ENCODE results near the gene EXD3.

Gene EXD3

DNA sequence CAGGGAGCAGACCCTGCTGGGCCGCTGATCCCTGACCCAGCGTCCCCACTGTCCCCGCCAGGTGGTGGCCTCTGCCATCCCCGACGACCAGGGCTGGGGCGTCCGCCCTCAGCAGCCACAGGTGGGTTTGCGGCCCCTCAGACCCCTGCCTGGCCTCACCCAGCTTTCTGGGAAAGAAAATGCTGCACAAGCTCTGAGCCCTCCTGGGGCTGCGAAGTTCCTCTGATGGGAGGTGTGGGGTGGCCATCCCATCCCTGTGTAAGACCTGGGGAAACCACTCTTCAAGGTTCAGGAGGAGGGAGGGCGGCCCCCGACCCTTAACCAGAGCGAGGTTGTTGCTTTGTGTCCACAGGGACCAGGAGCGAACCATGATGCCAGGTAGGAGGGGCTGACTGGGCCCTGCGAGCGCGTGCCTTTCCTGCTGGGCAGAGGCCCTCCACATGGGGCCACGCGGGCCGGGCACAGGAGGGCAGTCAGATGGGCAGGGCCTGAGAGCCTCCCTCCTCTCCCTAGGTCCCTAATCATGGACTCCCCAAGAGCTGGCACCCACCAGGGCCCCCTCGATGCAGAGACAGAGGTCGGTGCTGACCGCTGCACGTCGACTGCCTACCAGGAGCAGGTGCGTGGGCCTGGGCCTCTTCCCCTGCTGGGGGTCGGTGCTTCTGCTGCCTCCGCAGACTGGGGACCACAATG, 7.9 kb upstream of the EXD3 start:
- H3K27ac ChIP-seq = no peak overlapping the region
- no peaks in the 10 kb centered on the region for H3K36me3 ChIP-seq
- H3K27me3 ChIP-seq = peaks cover 11% of the 10 kb centered on the region
- H3K4me3 ChIP-seq (ENCODE audit: low read depth in 1 of 2, low read length in 1 of 2) = no peak overlapping the region
- no peak for TF ChIP-seq CTCF (IDR thresholded peaks at IDR 0.05)
- no peaks in the 10 kb centered on the region for H3K9me3 ChIP-seq
- H3K4me1 ChIP-seq (ENCODE audit: control insufficient read depth in 1 of 2, insufficient read depth in 1 of 2, low read depth in 1 of 2, low read length in 1 of 2) = no peaks in the 10 kb centered on the region

GRCh38 chr9:137429974-137430722, 7.2 kb upstream of the EXD3 start:
- H3K4me1 ChIP-seq (ENCODE audit: control insufficient read depth in 1 of 2, insufficient read depth in 1 of 2, low read depth in 1 of 2, low read length in 1 of 2) = no peaks in the 10 kb centered on the region
- no peaks in the 10 kb centered on the region for H3K36me3 ChIP-seq
- no peaks in the 10 kb centered on the region for H3K9me3 ChIP-seq
- no peak overlapping the region for H3K27ac ChIP-seq
- no peak overlapping the region for H3K4me3 ChIP-seq (ENCODE audit: low read depth in 1 of 2, low read length in 1 of 2)
- peaks cover 8% of the 10 kb centered on the region for H3K27me3 ChIP-seq
- no peak for TF ChIP-seq CTCF (IDR thresholded peaks at IDR 0.05)

- Histone ChIP-seq H3K4me3 (ENCODE audit: low read depth in 1 of 2, low read length in 1 of 2) (no peak overlapping the region), H3K27me3 (peaks cover 2% of the 10 kb centered on the region), H3K27ac (no peak overlapping the region), H3K4me1 (ENCODE audit: control insufficient read depth in 1 of 2, insufficient read depth in 1 of 2, low read depth in 1 of 2, low read length in 1 of 2) (no peaks in the 10 kb centered on the region), H3K36me3 (no peaks in the 10 kb centered on the region), H3K9me3 (no peaks in the 10 kb centered on the region)
- TF ChIP-seq CTCF (IDR thresholded peaks at IDR 0.05) = no peak
Observed at GRCh38 chr9:137429546-137429890, 6.6 kb upstream of the EXD3 start.

GRCh38 chr9:137428841-137429545, 6.0 kb upstream of the EXD3 start:
- H3K27me3 ChIP-seq = peaks cover 2% of the 10 kb centered on the region
- TF ChIP-seq CTCF (IDR thresholded peaks at IDR 0.05) = no peak
- no peak overlapping the region for H3K4me3 ChIP-seq (ENCODE audit: low read depth in 1 of 2, low read length in 1 of 2)
- no peak overlapping the region for H3K27ac ChIP-seq
- H3K9me3 ChIP-seq = no peaks in the 10 kb centered on the region
- H3K4me1 ChIP-seq (ENCODE audit: control insufficient read depth in 1 of 2, insufficient read depth in 1 of 2, low read depth in 1 of 2, low read length in 1 of 2) = no peaks in the 10 kb centered on the region
- H3K36me3 ChIP-seq = no peaks in the 10 kb centered on the region

- no peak for TF ChIP-seq CTCF (IDR thresholded peaks at IDR 0.05)
- H3K4me3 ChIP-seq (ENCODE audit: low read depth in 1 of 2, low read length in 1 of 2) = no peak overlapping the region
- H3K27me3 ChIP-seq = peaks cover 9% of the 10 kb centered on the region
- H3K9me3 ChIP-seq = no peaks in the 10 kb centered on the region
- no peak overlapping the region for H3K27ac ChIP-seq
- H3K36me3 ChIP-seq = no peaks in the 10 kb centered on the region
- H3K4me1 ChIP-seq (ENCODE audit: control insufficient read depth in 1 of 2, insufficient read depth in 1 of 2, low read depth in 1 of 2, low read length in 1 of 2) = peaks cover 0 to 5% of the 10 kb centered on the region in 2 experiments
Observed at GRCh38 chr9:137428311-137428630, 5.3 kb upstream of the EXD3 start.

All from neutrophil (primary cell).